GM19328 (cell line): ENCODE results near the gene ANXA4.
A peak's percentile ranks its signal among the peaks of the same experiment; 100 is the strongest.
"Not testable (repeated sequence)": the region's sequence is repeated elsewhere in the genome, so short reads cannot be mapped to it uniquely, and the experiment has no call there.

ENCODE experiments used
- ATAC-seq: cut with Tn5 transposase; IDR thresholded peaks from one replicate; pipeline ENCODE4 v1.9.1; 2021; ENCODE audit warnings: mild to moderate bottlenecking, moderate library complexity; ENCODE audit not compliant: unreplicated experiment

Gene ANXA4

GRCh38 chr2:69720404-69720803 is 21.5 kb upstream of the ANXA4 start:
- no peak for ATAC-seq

- no peak for ATAC-seq
Measured at GRCh38 chr2:69721022-69721421, 20.9 kb upstream of the ANXA4 start.

GRCh38 chr2:69723791-69724190 is 18.1 kb upstream of the ANXA4 start:
- no peak for ATAC-seq

- no peak for ATAC-seq
Measured at GRCh38 chr2:69724540-69725159, 17.3 kb upstream of the ANXA4 start.

GRCh38 chr2:69725706-69726360 is 16.1 kb upstream of the ANXA4 start:
- no peak for ATAC-seq

- no peak for ATAC-seq
Measured at GRCh38 chr2:69729266-69729665, 12.7 kb upstream of the ANXA4 start.

GRCh38 chr2:69729781-69730180 is 12.2 kb upstream of the ANXA4 start:
- no peak for ATAC-seq

- no peak for ATAC-seq
Measured at GRCh38 chr2:69731147-69731970, 10.6 kb upstream of the ANXA4 start.

GRCh38 chr2:69733342-69734034 is 8.4 kb upstream of the ANXA4 start:
- ATAC-seq = no peak

GRCh38 chr2:69734035-69734611 is 7.8 kb upstream of the ANXA4 start:
- ATAC-seq = no peak

- ATAC-seq = no peak
Measured at GRCh38 chr2:69734854-69735544, 6.9 kb upstream of the ANXA4 start.

- ATAC-seq = no peak
Measured at GRCh38 chr2:69735686-69736085, 6.2 kb upstream of the ANXA4 start.

- not testable (repeated sequence) for ATAC-seq
Measured at GRCh38 chr2:69738149-69738548, 3.8 kb upstream of the ANXA4 start.

GRCh38 chr2:69740502-69740951 is 1.4 kb upstream of the ANXA4 start:
- no peak for ATAC-seq

- ATAC-seq = no peak
Measured at GRCh38 chr2:69741229-69741574, 732 bp upstream of the ANXA4 start.

- peak; percentile 42 for ATAC-seq
Measured at GRCh38 chr2:69742322-69742952, 503 bp downstream of the ANXA4 start.

- ATAC-seq = no peak
Measured at GRCh38 chr2:69743847-69744264, 1.9 kb downstream of the ANXA4 start.

GRCh38 chr2:69744456-69744855 is 2.5 kb downstream of the ANXA4 start:
- ATAC-seq = no peak

- no peak for ATAC-seq
Measured at GRCh38 chr2:69745035-69745434, 3.1 kb downstream of the ANXA4 start.

- ATAC-seq = no peak
Measured at GRCh38 chr2:69750246-69750645, 8.3 kb downstream of the ANXA4 start.
